ENCODE data around the gene UQCC5. TPM values are rescaled to one million over a fixed set of nuclear protein-coding genes. Genes with fewer than 3 reads are reported as not detected.
A peak's percentile ranks its signal among the peaks of the same experiment; 100 is the strongest.

The UQCC5 gene
- polyA plus RNA-seq, 2 donors = 20.9 to 37.7 TPM

- H3K9me3 ChIP-seq (ENCODE audit: control insufficient read depth in 2 of 2, insufficient read depth in 1 of 2, low read depth in 1 of 2, low read length in 1 of 2) = no peaks in the 10 kb centered on the region
- H3K27ac ChIP-seq (ENCODE audit: low read depth in 2 of 2, low read length in 1 of 2) = no peak overlapping the region
- no peaks in the 10 kb centered on the region for H3K27me3 ChIP-seq (ENCODE audit: control insufficient read depth in 1 of 2, insufficient read depth in 2 of 2, low read length in 2 of 2)
- H3K4me3 ChIP-seq (ENCODE audit: low read depth in 1 of 2, low read length in 2 of 2) = no peak overlapping the region
- H3K4me1 ChIP-seq (ENCODE audit: control insufficient read depth in 2 of 2, insufficient read depth in 2 of 2, low read length in 1 of 2) = peaks cover 0 to 3% of the 10 kb centered on the region in 2 donors
- peaks cover 12 to 41% of the 10 kb centered on the region in 2 donors for H3K36me3 ChIP-seq (ENCODE audit: control insufficient read depth in 2 of 2, insufficient read depth in 2 of 2, low read length in 1 of 2)
- WGBS, 2 donors = 92 to 94% methylated on average over 7 of the region's 7 CpGs
These were observed 43.0 kb upstream of the UQCC5 start for GRCh38 chr3:52493232-52494017.

GRCh38 chr3:52494445-52494844, 42.0 kb upstream of the UQCC5 start:
- Histone ChIP-seq H3K9me3 (ENCODE audit: control insufficient read depth in 2 of 2, insufficient read depth in 1 of 2, low read depth in 1 of 2, low read length in 1 of 2) (no peaks in the 10 kb centered on the region), H3K27me3 (ENCODE audit: control insufficient read depth in 1 of 2, insufficient read depth in 2 of 2, low read length in 2 of 2) (no peaks in the 10 kb centered on the region), H3K36me3 (ENCODE audit: control insufficient read depth in 2 of 2, insufficient read depth in 2 of 2, low read length in 1 of 2) (peaks cover 12 to 32% of the 10 kb centered on the region in 2 donors), H3K4me1 (ENCODE audit: control insufficient read depth in 2 of 2, insufficient read depth in 2 of 2, low read length in 1 of 2) (peaks cover 0 to 3% of the 10 kb centered on the region in 2 donors), H3K4me3 (ENCODE audit: low read depth in 1 of 2, low read length in 2 of 2) (no peak overlapping the region), H3K27ac (ENCODE audit: low read depth in 2 of 2, low read length in 1 of 2) (peak overlapping the region in 1 of 2 donors; percentile 47)
- 76 to 77% methylated on average over 7 of the region's 7 CpGs for WGBS, 2 donors

- WGBS, 2 donors = 49 to 57% methylated on average over 23 to 25 of the region's 25 CpGs
- Histone ChIP-seq H3K4me3 (ENCODE audit: low read depth in 1 of 2, low read length in 2 of 2) (no peak within 1 kb of the TSS), H3K9me3 (ENCODE audit: control insufficient read depth in 2 of 2, insufficient read depth in 1 of 2, low read depth in 1 of 2, low read length in 1 of 2) (no peaks in the 10 kb centered on the region), H3K36me3 (ENCODE audit: control insufficient read depth in 2 of 2, insufficient read depth in 2 of 2, low read length in 1 of 2) (peaks cover 12 to 27% of the 10 kb centered on the region in 2 donors), H3K4me1 (ENCODE audit: control insufficient read depth in 2 of 2, insufficient read depth in 2 of 2, low read length in 1 of 2) (peaks cover 0 to 2% of the 10 kb centered on the region in 2 donors), H3K27ac (ENCODE audit: low read depth in 2 of 2, low read length in 1 of 2) (peak within 1 kb of the TSS; percentile 5 to 51), H3K27me3 (ENCODE audit: control insufficient read depth in 1 of 2, insufficient read depth in 2 of 2, low read length in 2 of 2) (no peaks in the 10 kb centered on the region)
These were observed 41.4 kb upstream of the UQCC5 start, which contains the start of gene STAB1 for GRCh38 chr3:52494886-52495495. STAB1 (plus strand) TSS chr3:52495338; CDS start chr3:52495414, 76 bp downstream.

GRCh38 chr3:52495777-52496602, 40.4 kb upstream of the UQCC5 start:
- WGBS, 2 donors = 53 to 63% methylated on average over 16 of the region's 16 CpGs
- H3K27ac ChIP-seq (ENCODE audit: low read depth in 2 of 2, low read length in 1 of 2) = peak overlapping the region in 1 of 2 donors; percentile 51
- H3K4me1 ChIP-seq (ENCODE audit: control insufficient read depth in 2 of 2, insufficient read depth in 2 of 2, low read length in 1 of 2) = no peaks in the 10 kb centered on the region
- no peaks in the 10 kb centered on the region for H3K9me3 ChIP-seq (ENCODE audit: control insufficient read depth in 2 of 2, insufficient read depth in 1 of 2, low read depth in 1 of 2, low read length in 1 of 2)
- H3K27me3 ChIP-seq (ENCODE audit: control insufficient read depth in 1 of 2, insufficient read depth in 2 of 2, low read length in 2 of 2) = no peaks in the 10 kb centered on the region
- H3K36me3 ChIP-seq (ENCODE audit: control insufficient read depth in 2 of 2, insufficient read depth in 2 of 2, low read length in 1 of 2) = peaks cover 7 to 20% of the 10 kb centered on the region in 2 donors
- no peak overlapping the region for H3K4me3 ChIP-seq (ENCODE audit: low read depth in 1 of 2, low read length in 2 of 2)

GRCh38 chr3:52498137-52499054, 38.0 kb upstream of the UQCC5 start:
- Histone ChIP-seq H3K4me1 (ENCODE audit: control insufficient read depth in 2 of 2, insufficient read depth in 2 of 2, low read length in 1 of 2) (no peaks in the 10 kb centered on the region), H3K36me3 (ENCODE audit: control insufficient read depth in 2 of 2, insufficient read depth in 2 of 2, low read length in 1 of 2) (no peaks in the 10 kb centered on the region), H3K4me3 (ENCODE audit: low read depth in 1 of 2, low read length in 2 of 2) (no peak overlapping the region), H3K9me3 (ENCODE audit: control insufficient read depth in 2 of 2, insufficient read depth in 1 of 2, low read depth in 1 of 2, low read length in 1 of 2) (no peaks in the 10 kb centered on the region), H3K27ac (ENCODE audit: low read depth in 2 of 2, low read length in 1 of 2) (peak overlapping the region in 1 of 2 donors; percentile 8), H3K27me3 (ENCODE audit: control insufficient read depth in 1 of 2, insufficient read depth in 2 of 2, low read length in 2 of 2) (no peaks in the 10 kb centered on the region)
- WGBS, 2 donors = 67% methylated on average over 24 of the region's 24 CpGs

- Histone ChIP-seq H3K27ac (ENCODE audit: low read depth in 2 of 2, low read length in 1 of 2) (no peak overlapping the region), H3K4me1 (ENCODE audit: control insufficient read depth in 2 of 2, insufficient read depth in 2 of 2, low read length in 1 of 2) (no peaks in the 10 kb centered on the region), H3K4me3 (ENCODE audit: low read depth in 1 of 2, low read length in 2 of 2) (no peak overlapping the region), H3K36me3 (ENCODE audit: control insufficient read depth in 2 of 2, insufficient read depth in 2 of 2, low read length in 1 of 2) (no peaks in the 10 kb centered on the region), H3K9me3 (ENCODE audit: control insufficient read depth in 2 of 2, insufficient read depth in 1 of 2, low read depth in 1 of 2, low read length in 1 of 2) (no peaks in the 10 kb centered on the region), H3K27me3 (ENCODE audit: control insufficient read depth in 1 of 2, insufficient read depth in 2 of 2, low read length in 2 of 2) (no peaks in the 10 kb centered on the region)
- WGBS, 2 donors = 77 to 79% methylated on average over 11 of the region's 11 CpGs
These were observed 35.4 kb upstream of the UQCC5 start for GRCh38 chr3:52501046-52501445.

GRCh38 chr3:52502001-52502400, 34.4 kb upstream of the UQCC5 start:
- Histone ChIP-seq H3K27ac (ENCODE audit: low read depth in 2 of 2, low read length in 1 of 2) (no peak overlapping the region), H3K4me3 (ENCODE audit: low read depth in 1 of 2, low read length in 2 of 2) (no peak overlapping the region), H3K9me3 (ENCODE audit: control insufficient read depth in 2 of 2, insufficient read depth in 1 of 2, low read depth in 1 of 2, low read length in 1 of 2) (no peaks in the 10 kb centered on the region), H3K4me1 (ENCODE audit: control insufficient read depth in 2 of 2, insufficient read depth in 2 of 2, low read length in 1 of 2) (no peaks in the 10 kb centered on the region), H3K27me3 (ENCODE audit: control insufficient read depth in 1 of 2, insufficient read depth in 2 of 2, low read length in 2 of 2) (no peaks in the 10 kb centered on the region), H3K36me3 (ENCODE audit: control insufficient read depth in 2 of 2, insufficient read depth in 2 of 2, low read length in 1 of 2) (peaks cover 0 to 2% of the 10 kb centered on the region in 2 donors)
- WGBS, 2 donors = 89% methylated on average over 11 of the region's 11 CpGs

GRCh38 chr3:52502808-52503350, 33.5 kb upstream of the UQCC5 start:
- Histone ChIP-seq H3K36me3 (ENCODE audit: control insufficient read depth in 2 of 2, insufficient read depth in 2 of 2, low read length in 1 of 2) (peaks cover 0 to 2% of the 10 kb centered on the region in 2 donors), H3K27ac (ENCODE audit: low read depth in 2 of 2, low read length in 1 of 2) (no peak overlapping the region), H3K4me1 (ENCODE audit: control insufficient read depth in 2 of 2, insufficient read depth in 2 of 2, low read length in 1 of 2) (no peaks in the 10 kb centered on the region), H3K27me3 (ENCODE audit: control insufficient read depth in 1 of 2, insufficient read depth in 2 of 2, low read length in 2 of 2) (no peaks in the 10 kb centered on the region), H3K4me3 (ENCODE audit: low read depth in 1 of 2, low read length in 2 of 2) (no peak overlapping the region), H3K9me3 (ENCODE audit: control insufficient read depth in 2 of 2, insufficient read depth in 1 of 2, low read depth in 1 of 2, low read length in 1 of 2) (no peaks in the 10 kb centered on the region)
- 93 to 94% methylated on average over 11 of the region's 11 CpGs for WGBS, 2 donors
